ENCODE measurements around the gene MYLK2. TPM values are rescaled to one million over a fixed set of nuclear protein-coding genes. Genes with fewer than 3 reads are reported as not detected.

The MYLK2 gene
- total RNA-seq, 2 donors from 2014 or later: not detected

GRCh38 chr20:31842471-31843157 is 23.5 kb downstream of the MYLK2 start:
- no peak for TF ChIP-seq CTCF (IDR thresholded peaks at IDR 0.05)
- Histone ChIP-seq H3K27ac (peak overlapping the region; percentile 92 to 99), H3K36me3 (no peaks in the 10 kb centered on the region), H3K4me1 (ENCODE audit: control insufficient read depth in 1 of 2, low read depth in 2 of 2) (peaks cover 30 to 81% of the 10 kb centered on the region in 2 donors), H3K9me3 (no peaks in the 10 kb centered on the region), H3K27me3 (replicated peaks; ENCODE audit: insufficient read depth) (no peaks in the 10 kb centered on the region), H3K4me3 (peak overlapping the region; percentile 77)
- DNase-seq (ENCODE audit: low spot score) (no peak), ATAC-seq (ENCODE audit: insufficient number of reproducible peaks, low FRiP score, low read depth) (no peak)

GRCh38 chr20:31843288-31843687 is 24.1 kb downstream of the MYLK2 start:
- peak overlapping the region; percentile 77 for H3K4me3 ChIP-seq
- DNase-seq (ENCODE audit: low spot score): no peak
- no peaks in the 10 kb centered on the region for H3K27me3 ChIP-seq (replicated peaks; ENCODE audit: insufficient read depth)
- peaks cover 23 to 75% of the 10 kb centered on the region in 2 donors for H3K4me1 ChIP-seq (ENCODE audit: control insufficient read depth in 1 of 2, low read depth in 2 of 2)
- no peak for TF ChIP-seq CTCF (IDR thresholded peaks at IDR 0.05)
- peak overlapping the region; percentile 92 to 99 for H3K27ac ChIP-seq
- H3K36me3 ChIP-seq: no peaks in the 10 kb centered on the region
- ATAC-seq (ENCODE audit: insufficient number of reproducible peaks, low FRiP score, low read depth): no peak
- H3K9me3 ChIP-seq: no peaks in the 10 kb centered on the region

DNA sequence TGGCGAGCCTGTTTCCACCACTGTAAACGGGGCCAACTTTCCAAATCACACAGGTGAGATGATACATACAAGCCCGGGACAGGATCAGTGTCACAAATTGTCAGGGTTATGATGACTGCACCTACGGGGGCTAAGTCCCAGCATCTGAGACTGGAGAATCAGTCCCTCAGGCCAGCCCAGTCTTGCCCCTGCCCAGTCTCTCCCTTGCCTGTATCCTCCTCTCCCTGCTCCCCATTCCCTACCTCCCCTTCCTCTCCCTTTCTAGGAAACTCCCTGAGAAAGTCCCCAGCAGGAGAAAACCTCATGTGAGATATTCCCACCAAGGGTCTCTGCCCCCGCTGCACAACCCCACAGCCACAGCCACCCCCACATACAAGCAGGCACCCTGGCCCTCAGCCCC is 24.7 kb downstream of the MYLK2 start:
- Histone ChIP-seq H3K36me3 (no peaks in the 10 kb centered on the region), H3K4me1 (ENCODE audit: control insufficient read depth in 1 of 2, low read depth in 2 of 2) (peaks cover 22 to 69% of the 10 kb centered on the region in 2 donors), H3K27ac (peak overlapping the region; percentile 92 to 99), H3K9me3 (no peaks in the 10 kb centered on the region), H3K4me3 (peak overlapping the region; percentile 77), H3K27me3 (replicated peaks; ENCODE audit: insufficient read depth) (no peaks in the 10 kb centered on the region)
- ATAC-seq (ENCODE audit: insufficient number of reproducible peaks, low FRiP score, low read depth): no peak
- TF ChIP-seq CTCF (IDR thresholded peaks at IDR 0.05): no peak
- no peak for DNase-seq (ENCODE audit: low spot score)

DNA sequence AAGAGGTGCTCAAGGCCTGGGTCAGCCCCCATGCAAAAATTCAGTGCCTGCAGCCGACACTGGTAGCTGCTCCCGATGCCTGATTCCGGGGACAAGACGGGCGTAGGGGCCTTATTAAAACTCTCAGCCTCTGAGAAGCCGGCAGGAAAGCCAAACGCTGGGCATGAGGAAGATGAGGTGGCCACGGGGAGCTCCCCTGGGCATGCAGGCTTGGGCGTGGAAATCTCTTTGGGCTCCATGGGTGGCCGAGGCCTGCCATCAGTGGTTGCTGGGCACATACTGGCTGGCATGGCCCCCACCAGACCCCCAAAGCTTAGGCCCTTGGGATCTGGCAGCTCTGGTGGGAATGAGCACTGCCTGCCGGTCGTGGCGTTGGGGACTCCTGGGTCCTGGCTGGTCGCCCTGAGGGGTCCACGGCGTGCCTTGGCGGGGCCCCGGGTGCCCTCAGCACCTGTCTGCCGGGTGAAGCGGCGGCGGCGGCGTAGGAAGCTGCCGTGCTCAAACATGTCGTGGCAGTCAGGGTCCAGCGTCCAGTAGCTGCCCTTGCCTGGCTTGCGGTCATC is 25.7 kb downstream of the MYLK2 start:
- no peaks in the 10 kb centered on the region for H3K9me3 ChIP-seq
- no peaks in the 10 kb centered on the region for H3K27me3 ChIP-seq (replicated peaks; ENCODE audit: insufficient read depth)
- no peak for DNase-seq (ENCODE audit: low spot score)
- no peaks in the 10 kb centered on the region for H3K36me3 ChIP-seq
- H3K4me3 ChIP-seq: peak overlapping the region; percentile 77
- peak overlapping the region; percentile 92 to 99 for H3K27ac ChIP-seq
- H3K4me1 ChIP-seq (ENCODE audit: control insufficient read depth in 1 of 2, low read depth in 2 of 2): peaks cover 22 to 61% of the 10 kb centered on the region in 2 donors
- no peak for ATAC-seq (ENCODE audit: insufficient number of reproducible peaks, low FRiP score, low read depth)
- no peak for TF ChIP-seq CTCF (IDR thresholded peaks at IDR 0.05)

DNA sequence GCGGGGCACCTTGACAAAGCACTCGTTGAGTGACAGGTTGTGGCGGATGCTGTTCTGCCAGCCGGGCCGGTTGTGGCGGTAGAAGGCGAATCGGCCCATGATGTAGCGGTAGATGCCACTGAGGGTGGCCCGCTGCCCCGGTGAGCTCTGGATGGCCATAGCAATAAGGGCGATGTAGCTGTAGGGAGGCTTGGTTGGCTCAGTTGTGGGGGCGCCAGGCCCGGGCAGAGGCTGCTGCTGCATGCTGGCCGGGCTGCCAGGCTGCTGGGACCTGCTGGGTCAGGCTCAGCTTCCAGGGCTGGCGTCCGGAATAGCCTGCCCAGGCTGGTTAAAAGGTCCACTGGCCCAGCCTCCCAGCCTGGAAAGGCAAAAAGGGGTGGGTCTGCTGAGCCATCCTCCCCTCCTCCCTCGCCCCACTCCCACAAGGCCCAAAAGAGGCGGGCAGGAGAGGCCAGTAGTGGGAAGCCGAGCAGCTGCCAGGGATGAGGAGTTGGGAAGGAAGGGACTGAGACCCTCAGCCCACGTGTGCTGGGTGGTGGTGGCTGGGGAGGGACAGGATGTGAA is 26.2 kb downstream of the MYLK2 start, which contains the start of gene FOXS1:
TSS of gene FOXS1 (minus strand) at position 305 of the 564 bp plus-strand sequence. CDS start at position 243, 62 bp downstream.
- Histone ChIP-seq H3K4me3 (peak within 1 kb of the TSS; percentile 77), H3K36me3 (no peaks in the 10 kb centered on the region), H3K9me3 (no peaks in the 10 kb centered on the region), H3K27me3 (replicated peaks; ENCODE audit: insufficient read depth) (no peaks in the 10 kb centered on the region), H3K27ac (peak within 1 kb of the TSS; percentile 92 to 99), H3K4me1 (ENCODE audit: control insufficient read depth in 1 of 2, low read depth in 2 of 2) (peaks cover 22 to 56% of the 10 kb centered on the region in 2 donors)
- DNase-seq (ENCODE audit: low spot score) (peak; percentile 62), ATAC-seq (ENCODE audit: insufficient number of reproducible peaks, low FRiP score, low read depth) (peak; percentile 71)
- TF ChIP-seq CTCF (IDR thresholded peaks at IDR 0.05): no peak
